SK-N-SH (cell line): Measurements from ENCODE around the gene SMKR1. TPM values are rescaled to one million over a fixed set of nuclear protein-coding genes. Genes with fewer than 3 reads are reported as not detected.

Experiments used
- CTCF ChIA-PET: fragments of 300-600, 350-600 bp; formaldehyde crosslinking; extraction: SDS; loops from one replicate; lab custom pipeline; 2021; lab: Yijun Ruan, JAX
- POLR2A ChIA-PET: fragments of 350-600 bp; sonication (Branson Sonifier 250); formaldehyde crosslinking; extraction: SDS; loops from one replicate; lab custom pipeline; 2020; ENCODE audit warnings: antibody characterized with exemption, inconsistent platforms; lab: Yijun Ruan, JAX
- DNase-seq: peaks from one replicate; pipeline ENCODE4 v3.0.0; 2012
- H2AFZ ChIP-seq: fragments of 200-600 bp; sonication (generic); 2 replicates; pipeline ENCODE4 v1.8.1; 2016; ENCODE audit warnings: antibody characterized with exemption, mild to moderate bottlenecking, low read depth
- H3F3A ChIP-seq: fragments of 200-600 bp; sonication (generic); replicated peaks from 2 replicates; pipeline ENCODE3; 2016; ENCODE audit warnings: antibody characterized with exemption, mild to moderate bottlenecking; ENCODE audit not compliant: insufficient read depth
- H3K27ac ChIP-seq, 2 experiments: fragments of 200-500 bp in 1 of 2; fragments of 200-600 bp in 1 of 2; sonication (Bioruptor generic) in 1 of 2; sonication (generic), shearing (Covaris generic) in 1 of 2; 2 replicates each; pipeline versions ENCODE4 v1.5.1 to v1.6.1; 2014 to 2016; ENCODE audit warnings: low read depth in 2 of 2, inconsistent platforms in 1 of 2, low read length in 1 of 2, mild to moderate bottlenecking in 1 of 2, mixed read lengths in 1 of 2
- H3K27me3 ChIP-seq: fragments of 200-600 bp; sonication (generic), shearing (Covaris generic); 2 replicates; pipeline ENCODE4 v1.6.1; 2016; ENCODE audit warnings: mixed run types; ENCODE audit not compliant: insufficient read depth
- H3K36me3 ChIP-seq, 2 experiments: fragments of 200-500 bp in 1 of 2; fragments of 200-600 bp in 1 of 2; sonication (Bioruptor generic) in 1 of 2; sonication (generic) in 1 of 2; replicated peaks in 1 of 2; 2 replicates each; pipeline versions ENCODE3 to v1.5.1; 2014 to 2016; ENCODE audit warnings: low read length in 1 of 2, mild to moderate bottlenecking in 1 of 2; ENCODE audit not compliant: insufficient read depth in 2 of 2, control insufficient read depth in 1 of 2
- H3K4me1 ChIP-seq, 2 experiments: fragments of 200-500 bp in 1 of 2; fragments of 200-600 bp in 1 of 2; sonication (Bioruptor generic) in 1 of 2; sonication (generic), shearing (Covaris generic) in 1 of 2; 2 replicates each; pipeline versions ENCODE4 v1.5.1 to v1.6.1; 2014 to 2016; ENCODE audit warnings: low read depth in 1 of 2, low read length in 1 of 2, mixed run types in 1 of 2; ENCODE audit not compliant: insufficient read depth in 2 of 2, control insufficient read depth in 1 of 2
- H3K4me2 ChIP-seq: fragments of 200-600 bp; sonication (generic), shearing (Covaris generic); 2 replicates; pipeline ENCODE4 v1.6.1; 2017; ENCODE audit warnings: mixed run types
- H3K4me3 ChIP-seq, 2 experiments: fragments of 200-500 bp in 1 of 2; fragments of 200-600 bp in 1 of 2; sonication (Bioruptor generic) in 1 of 2; sonication (generic), shearing (Covaris generic) in 1 of 2; 2 replicates each; pipeline versions ENCODE4 v1.5.1 to v1.8.1; 2014 to 2016; ENCODE audit warnings: low read depth in 2 of 2, inconsistent platforms in 1 of 2, low read length in 1 of 2, mild to moderate bottlenecking in 1 of 2, mixed read lengths in 1 of 2, moderate library complexity in 1 of 2
- H3K79me2 ChIP-seq: fragments of 200-600 bp; sonication (generic); 2 replicates; pipeline ENCODE4 v1.8.1; 2017; ENCODE audit warnings: mild to moderate bottlenecking; ENCODE audit not compliant: insufficient read depth
- H3K9ac ChIP-seq: fragments of 200-600 bp; sonication (generic); 2 replicates; pipeline ENCODE4 v1.6.1; 2017; ENCODE audit warnings: mixed run types
- H3K9me2 ChIP-seq: fragments of 200-600 bp; sonication (generic); 2 replicates; pipeline ENCODE4 v1.6.1; 2017; ENCODE audit warnings: mixed run types
- H3K9me3 ChIP-seq: fragments of 200-600 bp; sonication (generic); 2 replicates; pipeline ENCODE4 v1.6.1; 2017; ENCODE audit warnings: mixed run types, mild to moderate bottlenecking, moderate library complexity
- H4K20me1 ChIP-seq: fragments of 200-600 bp; sonication (generic); 2 replicates; pipeline ENCODE4 v1.6.1; 2017; ENCODE audit warnings: mild to moderate bottlenecking, mixed run types; ENCODE audit not compliant: insufficient read depth
- CHD2 ChIP-seq: fragments of 150-350 bp; IDR thresholded peaks from 2 replicates; pipeline ENCODE4 v1.6.1; 2018; ENCODE audit warnings: low read length; ENCODE audit not compliant: partially characterized antibody
- ELF1 ChIP-seq: IDR thresholded peaks from 2 replicates; pipeline ENCODE4 v1.4.0; 2012
- EZH2phosphoT487 ChIP-seq: fragments of 200-600 bp; sonication (generic); IDR thresholded peaks from 2 replicates; pipeline ENCODE4 v1.6.1; 2017; ENCODE audit warnings: low read depth, mixed run types, mild to moderate bottlenecking, antibody characterized with exemption, moderate library complexity, borderline replicate concordance
- IRF3 ChIP-seq: fragments of 150-350 bp; IDR thresholded peaks from 2 replicates; pipeline ENCODE4 v1.6.1; 2016; ENCODE audit warnings: mild to moderate bottlenecking, low read depth, low read length
- JUND ChIP-seq: IDR thresholded peaks from 2 replicates; pipeline ENCODE4 v1.4.0; 2012
- MAX ChIP-seq: IDR thresholded peaks from 2 replicates; pipeline ENCODE4 v1.4.0; 2012; ENCODE audit warnings: low read depth
- MEF2A ChIP-seq: IDR thresholded peaks from 2 replicates; pipeline ENCODE4 v1.4.0; 2012; ENCODE audit warnings: low read depth, borderline replicate concordance
- NFIC ChIP-seq: IDR thresholded peaks from 2 replicates; pipeline ENCODE4 v1.4.0; 2012; ENCODE audit warnings: borderline replicate concordance
- NRF1 ChIP-seq: IDR thresholded peaks from 2 replicates; pipeline ENCODE4 v1.6.1; 2012; ENCODE audit warnings: low read depth, mild to moderate bottlenecking, low read length
- PBX3 ChIP-seq: IDR thresholded peaks from 2 replicates; pipeline ENCODE4; 2012
- RAD21 ChIP-seq: IDR thresholded peaks from 2 replicates; pipeline ENCODE4 v1.6.1; 2012; ENCODE audit warnings: mild to moderate bottlenecking, low read length
- RCOR1 ChIP-seq: fragments of 150-350 bp; IDR thresholded peaks from 2 replicates; pipeline ENCODE4 v1.6.1; 2017; ENCODE audit warnings: antibody characterized with exemption, low read length
- RFX5 ChIP-seq: IDR thresholded peaks from 2 replicates; pipeline ENCODE4 v1.6.1; 2012; ENCODE audit warnings: mild to moderate bottlenecking, improper control_type of control experiment, low read length
- SIN3A ChIP-seq: IDR thresholded peaks from 2 replicates; pipeline ENCODE4 v1.6.1; 2012; ENCODE audit warnings: low read depth, mild to moderate bottlenecking, low read length, moderate library complexity, borderline replicate concordance
- TAF1 ChIP-seq: IDR thresholded peaks from 2 replicates; pipeline ENCODE4 v1.6.1; 2012; ENCODE audit warnings: low read depth, mild to moderate bottlenecking, low read length, moderate library complexity, borderline replicate concordance
- TCF12 ChIP-seq: IDR thresholded peaks from 2 replicates; pipeline ENCODE4 v1.4.0; 2012
- TEAD4 ChIP-seq: IDR thresholded peaks from 2 replicates; pipeline ENCODE4 v1.4.0; 2012; ENCODE audit warnings: mild to moderate bottlenecking, borderline replicate concordance; ENCODE audit not compliant: insufficient read depth
- USF1 ChIP-seq: IDR thresholded peaks from 2 replicates; pipeline ENCODE4 v1.4.0; 2012; ENCODE audit warnings: low read depth, borderline replicate concordance
- USF2 ChIP-seq: fragments of 150-350 bp; IDR thresholded peaks from 2 replicates; pipeline ENCODE4 v1.6.1; 2017; ENCODE audit warnings: antibody characterized with exemption, low read length, low read depth, borderline replicate concordance
- WGBS: methylation state at CpG from one replicate; pipeline ENCODE4 v1.1.6; 2017; ENCODE audit warnings: low lambda C conversion rate; 5-methylcytosine and 5-hydroxymethylcytosine counted together
- polyA plus RNA-seq, 3 experiments: library from polyadenylated mRNA; depleted of rRNA; stranded (reverse); fragments of >200 nt; gene quantifications; 2 replicates each; pipeline ENCODE4 v1.2.3, GENCODE V29; 2012

Gene SMKR1
- polyA plus RNA-seq, 1 of the 3 experiments (the other 2 are of a cell fraction): 8.1 TPM

- Histone ChIP-seq H3K79me2 (no peaks in the 10 kb centered on the region), H2AFZ (no peak overlapping the region), H3K4me3 (no peak overlapping the region), H3K27ac (no peak overlapping the region), H3K9me2 (no peaks in the 10 kb centered on the region), H3K27me3 (0 out of 2 replicates have a peak, but pooled peaks cover 9% of the 10 kb centered on the region), H3K9ac (no peak overlapping the region), H3K4me2 (no peak overlapping the region), H4K20me1 (no peaks in the 10 kb centered on the region), H3F3A (no peaks in the 10 kb centered on the region), H3K9me3 (no peaks in the 10 kb centered on the region)
- POLR2A ChIA-PET: no interaction called here
- no peak for DNase-seq
- no peak for TF ChIP-seq TEAD4
- TF ChIP-seq CHD2: no peak
- TF ChIP-seq TCF12: no peak
- no peak for TF ChIP-seq IRF3
- TF ChIP-seq ELF1: no peak
- no peak for TF ChIP-seq TAF1
- TF ChIP-seq PBX3: no peak
- no peak for TF ChIP-seq USF2
- no peak for TF ChIP-seq RFX5
- no peak for TF ChIP-seq USF1
- TF ChIP-seq EZH2phosphoT487: no peak
- TF ChIP-seq NRF1: no peak
- TF ChIP-seq NFIC: no peak
- no peak for TF ChIP-seq JUND
- no peak for TF ChIP-seq RCOR1
- TF ChIP-seq SIN3A: no peak
- TF ChIP-seq RAD21: no peak
- TF ChIP-seq MEF2A: no peak
- TF ChIP-seq MAX: no peak
- TF ChIP-seq, all 33 proteins: peak for 0
- Histone ChIP-seq H3K4me1 (no peaks in the 10 kb centered on the region), H3K36me3 (no peaks in the 10 kb centered on the region)
- 34% methylated on average over 5 of the region's 5 CpGs for WGBS
- CTCF ChIA-PET: interaction anchor here (1.1 to 1.4 kb wide), 3 partner anchors 141 to 301 kb away, joined by 3 read pairs; no protein-coding TSS in a partner anchor
These were observed 17.1 kb downstream of the SMKR1 start for GRCh38 chr7:129519464-129519863.
